ENCODE measurements around the gene ANXA7. TPM values are rescaled to one million over a fixed set of nuclear protein-coding genes. Genes with fewer than 3 reads are reported as not detected.

ANXA7 gene
- total RNA-seq: 78.0 TPM

DNA sequence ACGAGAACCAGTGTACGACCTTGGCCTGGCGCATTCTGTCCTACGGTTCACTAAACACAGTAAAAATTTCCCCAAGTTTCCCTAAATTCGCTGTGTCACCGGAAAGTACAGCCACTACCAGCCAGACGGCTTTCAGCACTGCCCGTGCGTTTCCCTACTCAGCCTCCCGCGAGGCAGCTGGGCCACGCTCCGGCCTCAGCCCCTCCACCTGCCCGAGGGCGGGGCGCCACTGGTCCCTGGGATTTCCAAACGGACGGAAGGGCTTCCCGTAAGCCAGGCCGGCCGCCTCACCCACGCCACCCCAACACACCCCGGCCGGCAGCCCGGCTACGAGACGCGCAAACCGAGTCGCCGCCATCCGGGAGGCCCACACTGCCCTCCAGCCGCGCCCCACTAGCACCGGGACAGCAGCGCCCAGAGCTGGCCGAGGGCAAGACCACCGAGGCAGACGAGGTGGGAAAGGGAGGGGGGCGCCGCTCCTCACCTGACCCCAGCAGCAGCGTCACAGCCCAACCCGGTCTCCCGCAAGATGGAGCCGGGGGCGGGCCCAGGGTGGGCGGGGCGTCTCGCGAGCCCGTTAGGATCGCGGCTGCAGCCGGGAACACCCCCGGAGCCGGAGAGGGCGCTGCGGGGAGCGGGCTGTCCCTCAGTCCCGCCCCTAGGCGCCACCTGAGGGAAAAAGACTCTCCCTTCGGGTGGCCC lies at the start of gene ANXA7:
Gene ANXA7 (minus strand): TSS at position 531 of the 702 bp plus-strand sequence. CDS start 13,202 bp downstream, outside the sequence.

DNA sequence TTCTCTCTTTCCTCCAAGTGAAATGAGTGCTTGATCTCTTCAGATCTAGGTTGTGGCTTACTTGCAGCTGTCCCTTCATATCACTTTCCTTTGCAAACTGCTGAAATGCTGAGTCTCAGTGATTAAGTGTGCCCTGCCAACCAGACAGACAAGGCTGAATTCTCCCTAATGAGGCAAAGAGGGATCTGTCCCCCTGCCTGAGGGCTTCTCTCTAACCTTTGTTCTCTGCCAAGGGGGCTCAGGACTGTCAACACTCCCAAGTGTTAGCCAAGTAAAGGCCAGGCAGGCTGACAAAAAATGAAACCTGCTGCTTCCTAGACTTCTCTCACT lies 19.6 kb upstream of the ANXA7 start, which contains the start of gene MSS51:
Gene MSS51 (minus strand): TSS at position 24 of the 330 bp plus-strand sequence. CDS start 5,277 bp downstream, outside the sequence.

DNA sequence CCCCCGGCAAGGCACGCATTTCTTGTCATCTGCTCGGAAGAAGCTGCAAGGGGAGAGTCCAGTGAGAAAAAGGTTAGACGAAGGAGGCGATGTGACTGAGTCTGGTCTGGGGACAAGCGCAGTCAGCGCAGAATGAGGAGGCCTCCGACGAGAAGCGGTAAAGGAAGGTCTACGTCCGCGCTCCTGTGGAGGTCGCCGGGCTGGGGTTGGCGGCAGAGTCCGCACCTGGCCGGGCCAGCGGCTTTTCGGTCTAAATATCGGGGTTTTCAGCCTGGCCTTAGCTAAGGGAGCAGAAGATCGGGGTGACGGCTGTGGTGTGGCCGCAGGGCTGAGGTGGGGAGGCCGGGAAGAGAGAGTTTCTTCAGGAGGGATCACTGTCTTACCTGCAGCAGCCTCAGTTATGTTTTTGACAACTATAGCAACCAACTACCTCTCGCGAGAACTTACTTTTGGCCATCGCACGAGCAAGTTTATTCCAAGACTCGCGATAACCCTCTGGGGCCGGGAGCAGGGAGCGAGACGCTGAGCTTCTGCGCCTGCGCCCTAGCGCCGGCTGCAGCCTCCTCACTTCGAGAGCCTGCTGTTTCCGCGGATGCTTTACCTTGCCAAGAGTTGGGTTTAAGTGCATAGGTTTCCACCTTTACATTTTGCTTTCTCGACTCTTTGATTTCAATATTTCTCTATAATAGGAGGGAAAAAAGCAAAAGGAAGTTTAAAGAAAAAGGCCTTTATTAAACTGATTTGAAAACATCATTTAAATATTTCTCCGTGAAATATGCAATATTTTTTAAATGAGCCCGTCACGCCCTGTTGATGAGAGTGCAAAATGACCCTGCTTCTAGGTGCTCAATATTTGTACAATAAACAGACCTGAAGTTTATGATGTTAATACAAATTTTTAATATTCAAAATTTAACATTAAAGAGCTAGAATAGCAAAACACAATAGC lies 55.3 kb downstream of the ANXA7 start, which contains the start of gene CFAP70:
Gene CFAP70 (minus strand): TSS at position 534 of the 949 bp plus-strand sequence. CDS start 4,068 bp downstream, outside the sequence.

Small RNAs within 50 kb of the gene (small RNA-seq; reads per million reads assigned to genes)
- not detected for gene RF00019 (ENCODE audit: low replicate concordance)

Other genes with a start within 250 kb of the ANXA7 start
- 30.3 TPM for gene ECD, start 246.1 kb downstream of the ANXA7 start, total RNA-seq
- 28.7 TPM for gene FAM149B1, start 245.9 kb downstream of the ANXA7 start, total RNA-seq
- gene DNAJC9, start 166.8 kb downstream of the ANXA7 start, total RNA-seq: 18.6 TPM
- gene MRPS16, start 161.4 kb downstream of the ANXA7 start, total RNA-seq: 54.5 TPM
- 5.7 TPM for gene CFAP70, start 55.2 kb downstream of the ANXA7 start, total RNA-seq
- gene MSS51, start 19.5 kb upstream of the ANXA7 start, total RNA-seq: 4.1 TPM
- 57.5 TPM for gene PPP3CB, start 82.0 kb upstream of the ANXA7 start, total RNA-seq
- gene USP54, start 177.3 kb upstream of the ANXA7 start, total RNA-seq: 23.5 TPM
- gene MYOZ1, start 227.4 kb upstream of the ANXA7 start, total RNA-seq: 196 TPM
- 5.0 TPM for gene SYNPO2L, start 242.0 kb upstream of the ANXA7 start, total RNA-seq

Measured in metanephros (tissue), 2 donors.